MM.1S (cell line): ENCODE results near the gene EFCAB12.

Experiments used
- CTCF ChIP-seq: fragments of 300-600 bp; sonication (generic); IDR thresholded peaks from 2 replicates; pipeline ENCODE4 v1.5.1; 2016; ENCODE audit warnings: antibody characterized with exemption, low read length, mixed read lengths
- EZH2phosphoT487 ChIP-seq: fragments of 300-600 bp; sonication (generic); IDR thresholded peaks from 2 replicates; pipeline ENCODE4 v1.6.1; 2018; ENCODE audit warnings: antibody characterized with exemption, low read length

GRCh38 chr3:129389572-129389937 lies 38.9 kb downstream of the EFCAB12 start:
- no peak for TF ChIP-seq EZH2phosphoT487
- TF ChIP-seq CTCF, result no peak
